ENCODE measurements around the gene LRP2BP.

- TF ChIP-seq CTCF (conservative IDR thresholded peaks at IDR 0.05; ENCODE audit: low read depth, low read length), result no peak
- no peak for TF ChIP-seq EZH2 (IDR thresholded peaks at IDR 0.05; ENCODE audit: borderline replicate concordance, low read depth, low read length, poor library complexity, severe bottlenecking)
Observed at GRCh38 chr4:185441479-185441878, 45.8 kb upstream of the LRP2BP start.

All from A673 (cell line).